22Rv1 (cell line): ENCODE data around the gene RBMS1.

Experiments used
- CTCF ChIP-seq: fragments of 450-650 bp; IDR thresholded peaks from 2 replicates; pipeline ENCODE4 v1.5.1; 2017; ENCODE audit warnings: mild to moderate bottlenecking
- ZFX ChIP-seq: fragments of 450-650 bp; IDR thresholded peaks from 2 replicates; pipeline ENCODE4 v1.6.1; 2017; ENCODE audit warnings: antibody characterized with exemption, borderline replicate concordance

- no peak for TF ChIP-seq CTCF
- TF ChIP-seq ZFX, result no peak
These were observed 222.2 kb downstream of the RBMS1 start for GRCh38 chr2:160271171-160272086.
